Epithelial cell of proximal tubule (primary cell): ENCODE measurements around the gene MTUS2. TPM values are rescaled to one million over a fixed set of nuclear protein-coding genes. Genes with fewer than 3 reads are reported as not detected.

Source experiments
- DNase-seq: peaks from one replicate; pipeline ENCODE4 v3.0.0-alpha.2; 2011; ENCODE audit warnings: low read depth
- H3K4me3 ChIP-seq: 2 replicates; pipeline ENCODE4 v1.5.1; 2011; ENCODE audit warnings: low read depth, mild to moderate bottlenecking, low read length
- total RNA-seq: library from RNA; depleted of rRNA; stranded (reverse); fragments of >200 nt; gene quantifications from 2 replicates; pipeline ENCODE4 v1.2.3, GENCODE V29; 2015
- TF ChIP-seq, protein P1 (sequence below): conservative IDR thresholded peaks from 2 replicates; pipeline ENCODE4 v1.5.1; 2012; ENCODE audit warnings: low read depth, mild to moderate bottlenecking, low read length

MTUS2 gene
- total RNA-seq, 1 donor from 2014 or later, result not detected

DNA sequence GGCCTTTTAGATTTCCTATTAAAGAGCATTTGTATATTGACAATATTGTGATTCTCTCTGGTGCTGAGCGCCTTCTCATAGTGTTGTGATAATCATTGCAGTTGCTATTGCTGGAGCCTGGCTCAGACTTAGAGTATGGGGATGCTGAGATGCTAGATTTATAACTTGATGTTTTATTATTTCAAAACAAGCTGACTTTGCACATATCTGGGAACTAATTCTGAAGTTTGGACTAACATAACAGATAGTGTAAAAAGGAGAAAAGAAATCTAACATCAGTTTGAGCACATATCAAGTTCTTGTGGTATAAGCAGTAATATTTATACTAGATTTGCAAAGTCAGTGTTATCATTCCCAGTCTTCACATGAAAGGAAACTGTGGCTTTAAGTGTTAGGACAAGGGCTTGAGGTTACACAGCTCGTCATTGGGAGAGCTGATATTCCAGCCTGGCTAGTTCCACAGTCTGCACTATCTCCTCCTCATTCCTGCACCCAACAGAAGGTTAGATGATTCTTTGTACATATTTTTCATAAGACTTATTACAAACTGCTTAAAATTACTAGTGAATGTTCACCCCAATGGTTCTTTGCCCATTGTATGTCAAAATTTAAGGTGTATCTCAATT is 279.8 kb downstream of the MTUS2 start:
- DNase-seq, result no peak
- H3K4me3 ChIP-seq, result no peak overlapping the region
- TF ChIP-seq, protein P1, sequence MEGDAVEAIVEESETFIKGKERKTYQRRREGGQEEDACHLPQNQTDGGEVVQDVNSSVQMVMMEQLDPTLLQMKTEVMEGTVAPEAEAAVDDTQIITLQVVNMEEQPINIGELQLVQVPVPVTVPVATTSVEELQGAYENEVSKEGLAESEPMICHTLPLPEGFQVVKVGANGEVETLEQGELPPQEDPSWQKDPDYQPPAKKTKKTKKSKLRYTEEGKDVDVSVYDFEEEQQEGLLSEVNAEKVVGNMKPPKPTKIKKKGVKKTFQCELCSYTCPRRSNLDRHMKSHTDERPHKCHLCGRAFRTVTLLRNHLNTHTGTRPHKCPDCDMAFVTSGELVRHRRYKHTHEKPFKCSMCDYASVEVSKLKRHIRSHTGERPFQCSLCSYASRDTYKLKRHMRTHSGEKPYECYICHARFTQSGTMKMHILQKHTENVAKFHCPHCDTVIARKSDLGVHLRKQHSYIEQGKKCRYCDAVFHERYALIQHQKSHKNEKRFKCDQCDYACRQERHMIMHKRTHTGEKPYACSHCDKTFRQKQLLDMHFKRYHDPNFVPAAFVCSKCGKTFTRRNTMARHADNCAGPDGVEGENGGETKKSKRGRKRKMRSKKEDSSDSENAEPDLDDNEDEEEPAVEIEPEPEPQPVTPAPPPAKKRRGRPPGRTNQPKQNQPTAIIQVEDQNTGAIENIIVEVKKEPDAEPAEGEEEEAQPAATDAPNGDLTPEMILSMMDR, result no peak

DNA sequence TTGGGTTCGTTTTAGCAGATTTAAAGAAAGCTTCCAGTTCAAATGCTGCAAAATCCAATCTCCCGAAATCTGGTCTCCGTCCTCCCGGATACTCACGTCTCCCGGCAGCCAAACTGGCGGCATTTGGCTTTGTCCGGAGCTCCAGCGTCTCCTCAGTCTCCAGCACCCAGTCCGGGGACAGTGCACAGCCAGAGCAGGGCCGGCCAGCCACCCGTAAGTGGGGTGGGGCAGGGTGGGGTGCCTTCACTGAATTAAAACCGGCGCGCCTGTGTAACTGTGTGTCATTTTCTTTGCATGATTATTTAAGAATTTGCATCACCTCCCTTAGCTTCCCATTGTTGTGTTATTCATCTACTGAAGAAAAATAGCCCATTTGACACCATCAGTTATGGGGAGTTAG is 280.6 kb downstream of the MTUS2 start:
- no peak for DNase-seq
- TF ChIP-seq, protein P1, result no peak
- no peak overlapping the region for H3K4me3 ChIP-seq

DNA sequence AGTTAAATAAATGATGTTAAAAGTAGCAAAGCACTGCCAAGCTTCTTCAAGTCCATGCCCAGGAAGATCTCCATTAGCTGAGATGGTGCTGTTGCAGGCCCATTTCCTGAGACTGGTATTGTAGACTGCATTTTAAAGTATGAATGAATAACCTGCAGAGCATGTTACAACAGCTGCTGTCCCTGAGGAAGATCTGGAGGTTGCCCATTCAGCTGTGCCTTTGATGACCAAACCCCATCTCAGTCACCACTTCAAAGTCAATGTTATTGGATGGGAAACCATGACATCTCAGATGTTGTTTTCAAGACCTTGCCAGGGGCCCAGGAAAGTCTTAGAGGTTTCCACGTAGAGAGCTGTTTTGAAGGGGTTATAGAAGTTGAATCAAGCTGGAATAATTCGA is 281.3 kb downstream of the MTUS2 start:
- H3K4me3 ChIP-seq, result no peak overlapping the region
- DNase-seq, result no peak
- TF ChIP-seq, protein P1, result no peak

DNA sequence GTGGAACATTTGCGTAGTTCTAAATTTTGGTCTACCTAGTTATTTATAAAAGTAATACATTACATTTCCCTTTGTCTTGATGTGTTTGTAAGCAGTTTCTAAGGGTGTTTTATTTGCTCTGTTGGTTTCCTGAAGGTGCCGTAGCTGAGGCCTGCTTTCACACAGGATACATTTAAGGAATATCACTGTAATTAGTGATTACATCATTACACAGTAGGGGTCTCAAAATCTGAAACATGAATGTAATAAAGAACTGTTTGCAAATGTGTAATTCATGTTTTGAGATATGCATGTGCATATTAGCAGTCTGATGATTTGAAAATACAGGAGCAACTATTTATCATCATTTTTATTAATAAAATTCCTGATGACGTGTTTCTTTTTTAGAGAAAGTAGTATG is 281.8 kb downstream of the MTUS2 start:
- no peak for DNase-seq
- H3K4me3 ChIP-seq, result no peak overlapping the region
- TF ChIP-seq, protein P1, result no peak

DNA sequence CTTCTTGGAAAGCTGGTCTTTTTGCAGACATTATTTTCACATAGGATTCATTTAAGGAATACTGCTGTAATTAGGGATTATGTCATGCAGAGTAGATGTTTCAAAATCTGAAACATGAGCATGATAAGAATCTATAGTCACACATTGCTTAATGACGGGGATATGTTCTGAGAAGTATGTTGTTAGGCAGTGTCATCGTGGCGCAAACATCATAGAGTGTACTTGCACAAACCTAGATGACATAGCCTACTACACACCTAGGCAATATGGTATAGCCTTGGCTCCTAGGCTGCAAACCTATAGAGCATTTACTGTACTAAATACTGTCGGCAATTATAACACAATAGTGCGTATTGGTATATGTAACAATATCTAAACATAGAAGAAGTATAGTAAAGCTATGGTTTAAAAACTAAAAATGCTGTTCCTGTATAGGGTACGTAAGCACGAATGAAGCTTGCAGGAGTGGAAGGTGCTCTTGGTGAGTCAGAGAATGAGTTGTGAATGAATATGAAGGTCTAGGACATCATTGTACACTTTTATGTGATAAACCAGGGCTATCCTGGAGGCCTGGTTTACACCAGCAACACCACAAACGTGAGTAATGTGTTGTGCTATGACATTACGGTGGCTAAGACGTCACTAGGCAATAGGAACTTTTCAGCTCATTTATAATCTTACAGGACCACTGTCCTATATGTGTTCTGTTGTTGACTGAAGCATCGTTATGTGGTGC is 283.1 kb downstream of the MTUS2 start:
- H3K4me3 ChIP-seq, result no peak overlapping the region
- TF ChIP-seq, protein P1, result no peak
- no peak for DNase-seq

DNA sequence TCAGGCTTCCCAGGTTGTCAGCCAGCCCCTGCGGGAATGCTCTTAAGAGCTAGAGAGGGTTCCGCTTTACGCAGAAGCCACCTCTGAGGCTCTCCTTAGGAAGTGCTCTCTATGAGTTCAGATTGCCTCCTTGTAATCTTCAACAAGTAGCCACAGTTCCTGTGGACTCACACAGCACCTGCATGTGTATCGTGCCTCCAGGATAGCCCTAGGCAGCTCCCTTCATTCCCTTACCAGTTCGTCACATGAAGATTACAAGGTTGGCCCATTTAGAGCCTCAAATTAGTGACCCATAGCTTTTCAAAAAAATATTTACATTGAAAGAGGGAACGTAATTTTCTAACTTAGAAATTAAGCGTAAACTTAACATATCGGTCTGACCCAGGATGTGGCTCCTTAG is 284.3 kb downstream of the MTUS2 start:
- TF ChIP-seq, protein P1, result no peak
- H3K4me3 ChIP-seq, result no peak overlapping the region
- no peak for DNase-seq

DNA sequence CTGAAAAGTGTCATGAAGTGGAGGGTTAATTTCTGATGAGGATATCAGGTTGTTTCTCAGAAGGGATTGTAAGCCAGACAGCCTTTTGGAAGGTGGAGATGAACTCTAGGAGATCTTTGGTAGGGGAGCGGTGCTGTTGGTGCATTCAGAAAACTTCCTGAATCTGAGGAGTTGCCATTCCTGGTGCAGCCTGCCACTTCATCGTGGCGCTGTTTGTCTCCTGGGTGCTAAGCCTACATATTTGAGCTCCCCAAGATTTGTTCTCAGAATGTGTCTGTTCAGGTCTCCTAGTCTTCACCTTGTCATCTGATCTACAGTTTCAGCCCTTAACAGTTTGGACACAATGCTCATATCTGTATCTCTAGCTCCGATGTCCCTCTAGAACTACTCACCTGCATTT is 285.6 kb downstream of the MTUS2 start:
- TF ChIP-seq, protein P1, result no peak
- DNase-seq, result no peak
- H3K4me3 ChIP-seq, result no peak overlapping the region
